GM19035 (cell line): ENCODE measurements around the gene UNC5B.

Source experiments
- ATAC-seq: cut with Tn5 transposase; IDR thresholded peaks from one replicate; pipeline ENCODE4 v1.9.1; 2021; ENCODE audit not compliant: unreplicated experiment

The UNC5B gene

DNA sequence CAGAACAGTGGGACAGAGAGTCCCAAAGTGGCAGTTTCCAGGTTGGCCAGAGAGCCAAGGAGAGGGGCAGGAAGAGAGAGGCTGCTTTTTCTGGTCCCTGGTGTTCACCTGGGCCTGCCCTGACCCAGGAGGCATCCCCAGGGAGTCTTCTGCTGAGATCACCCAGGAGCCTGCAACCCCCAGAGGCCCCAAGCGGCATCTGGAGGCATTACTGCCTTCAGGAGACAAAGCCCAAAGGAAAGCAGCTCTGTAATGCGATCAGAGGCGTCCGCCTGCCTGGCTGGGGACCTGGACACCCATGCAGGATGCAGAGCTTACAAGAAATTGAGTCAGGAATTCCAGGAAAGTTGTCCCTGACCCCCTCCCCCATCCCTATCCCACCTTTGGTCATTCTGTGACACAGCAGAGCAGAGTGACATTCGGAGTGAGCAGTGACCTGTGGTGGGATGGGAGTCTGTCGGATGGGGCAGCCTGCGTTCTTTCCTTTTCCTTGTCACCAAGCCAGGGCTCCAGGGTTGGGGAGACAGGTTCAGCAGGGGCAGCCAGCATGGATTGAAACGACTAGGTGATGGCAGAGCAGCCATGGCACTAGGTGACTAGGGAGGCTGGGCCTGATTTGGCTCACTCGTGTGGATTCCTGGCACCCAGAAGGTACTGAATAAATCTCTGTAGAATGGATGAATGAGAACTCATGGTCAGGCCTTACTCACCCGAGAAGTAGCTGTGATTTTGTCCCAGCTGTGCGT lies 10.4 kb downstream of the UNC5B start:
- no peak for ATAC-seq

DNA sequence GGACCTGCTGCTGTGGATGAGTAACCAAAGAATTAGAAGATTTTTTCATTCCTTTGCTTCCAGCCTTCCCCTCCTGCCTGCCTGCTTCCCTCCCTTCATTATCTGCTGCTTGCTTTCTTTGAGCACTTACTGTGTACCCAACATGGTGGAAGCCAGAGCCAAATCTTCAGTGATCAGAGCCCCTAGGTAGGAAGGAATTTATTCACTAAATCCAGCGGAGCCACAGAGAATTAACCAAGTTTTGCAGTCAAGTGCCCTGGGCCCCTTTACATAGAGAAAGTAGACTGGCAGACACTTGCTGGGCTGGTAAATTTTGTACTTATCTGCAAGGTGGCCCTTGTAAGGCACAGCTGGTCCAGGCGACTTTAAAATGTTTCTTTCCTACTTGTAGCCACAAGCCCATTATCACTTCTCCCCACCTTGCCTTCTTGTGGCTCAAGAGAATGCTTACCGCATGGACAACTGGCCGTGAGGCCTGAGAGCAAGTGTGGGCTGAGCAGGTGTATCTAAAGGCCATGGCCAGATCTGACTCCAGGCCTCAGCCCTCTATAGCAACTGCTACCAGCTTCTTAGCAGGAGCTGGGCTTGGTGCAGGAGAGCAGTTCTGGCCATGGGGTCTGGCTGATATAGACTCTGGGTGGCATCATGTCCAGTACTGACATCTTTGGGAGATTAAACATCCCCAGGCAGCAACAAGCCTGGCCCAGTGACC lies 11.1 kb downstream of the UNC5B start:
- ATAC-seq: no peak

DNA sequence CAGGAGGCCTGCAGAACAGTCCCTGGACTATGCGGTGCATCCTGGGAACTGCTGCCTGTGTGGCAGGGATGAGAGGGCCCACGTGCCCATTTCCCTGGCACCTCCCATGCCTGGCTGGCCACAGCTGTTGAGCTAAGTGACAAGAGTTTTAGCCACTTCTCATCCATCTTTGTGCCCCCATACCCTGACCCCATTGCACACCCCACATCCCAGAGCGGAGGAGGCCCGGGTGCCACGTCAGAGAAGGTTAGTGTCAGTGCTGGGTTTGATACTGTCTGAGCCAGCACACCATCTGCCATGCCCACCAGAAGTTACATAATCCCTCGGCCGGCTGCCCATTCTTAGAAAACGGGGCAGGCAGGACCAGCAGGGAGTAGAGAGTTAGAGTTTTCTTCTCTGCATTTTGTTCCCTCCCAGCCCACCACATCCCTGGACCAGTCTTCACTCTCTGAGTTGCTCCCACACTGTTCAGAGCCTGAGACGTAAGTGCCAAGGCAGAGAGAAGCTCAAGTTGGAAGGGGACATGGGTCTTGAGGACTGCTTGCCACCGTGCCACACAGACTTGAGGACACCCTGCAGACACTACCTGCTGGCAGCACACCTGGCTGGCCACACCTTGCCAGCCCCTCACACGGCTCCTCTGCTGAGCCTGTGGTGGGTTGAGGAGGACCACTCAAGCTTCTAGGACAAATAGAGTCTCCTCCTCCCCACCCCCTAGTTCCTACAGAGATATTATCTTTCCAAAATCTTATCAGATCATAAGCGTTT lies 13.1 kb downstream of the UNC5B start:
- ATAC-seq: no peak

DNA sequence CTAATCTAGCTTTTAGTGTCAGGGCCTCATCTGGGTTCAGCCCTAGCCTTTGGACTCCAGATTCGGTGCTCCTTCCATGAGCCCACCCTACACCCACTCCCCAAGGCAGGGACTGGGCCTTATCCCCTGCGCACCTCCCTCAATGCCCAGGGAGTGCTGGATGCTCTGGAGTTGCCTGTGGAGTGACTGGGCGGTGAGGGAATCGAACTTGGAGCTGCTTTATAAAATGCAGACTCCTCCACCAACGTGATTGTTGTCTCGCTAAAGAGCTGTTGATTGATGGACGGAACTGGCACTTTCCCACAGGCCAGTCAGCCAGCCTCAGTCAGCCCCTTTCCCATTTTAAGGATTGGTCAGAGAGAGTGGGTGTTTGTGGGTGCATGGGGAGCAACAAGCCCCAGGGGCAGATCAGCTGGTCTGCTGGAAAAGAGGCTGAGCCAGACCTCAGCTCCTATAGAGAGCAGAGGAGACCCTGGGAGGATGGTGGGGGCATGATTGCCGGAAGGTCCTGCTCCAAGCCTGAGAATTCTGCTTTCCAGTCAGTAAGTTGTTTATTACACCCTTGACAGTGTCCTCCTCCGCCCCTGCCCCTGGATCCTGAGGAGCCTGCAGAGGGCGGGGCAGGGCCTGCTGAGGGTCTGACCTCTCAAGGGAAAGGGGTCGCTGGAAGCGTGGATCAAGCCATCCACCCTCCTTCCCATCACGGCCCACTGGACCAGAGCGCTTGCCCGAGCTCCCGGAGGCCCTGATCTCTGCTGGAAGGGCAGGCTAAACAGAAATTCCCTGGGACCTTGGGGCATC lies 16.7 kb downstream of the UNC5B start:
- no peak for ATAC-seq

DNA sequence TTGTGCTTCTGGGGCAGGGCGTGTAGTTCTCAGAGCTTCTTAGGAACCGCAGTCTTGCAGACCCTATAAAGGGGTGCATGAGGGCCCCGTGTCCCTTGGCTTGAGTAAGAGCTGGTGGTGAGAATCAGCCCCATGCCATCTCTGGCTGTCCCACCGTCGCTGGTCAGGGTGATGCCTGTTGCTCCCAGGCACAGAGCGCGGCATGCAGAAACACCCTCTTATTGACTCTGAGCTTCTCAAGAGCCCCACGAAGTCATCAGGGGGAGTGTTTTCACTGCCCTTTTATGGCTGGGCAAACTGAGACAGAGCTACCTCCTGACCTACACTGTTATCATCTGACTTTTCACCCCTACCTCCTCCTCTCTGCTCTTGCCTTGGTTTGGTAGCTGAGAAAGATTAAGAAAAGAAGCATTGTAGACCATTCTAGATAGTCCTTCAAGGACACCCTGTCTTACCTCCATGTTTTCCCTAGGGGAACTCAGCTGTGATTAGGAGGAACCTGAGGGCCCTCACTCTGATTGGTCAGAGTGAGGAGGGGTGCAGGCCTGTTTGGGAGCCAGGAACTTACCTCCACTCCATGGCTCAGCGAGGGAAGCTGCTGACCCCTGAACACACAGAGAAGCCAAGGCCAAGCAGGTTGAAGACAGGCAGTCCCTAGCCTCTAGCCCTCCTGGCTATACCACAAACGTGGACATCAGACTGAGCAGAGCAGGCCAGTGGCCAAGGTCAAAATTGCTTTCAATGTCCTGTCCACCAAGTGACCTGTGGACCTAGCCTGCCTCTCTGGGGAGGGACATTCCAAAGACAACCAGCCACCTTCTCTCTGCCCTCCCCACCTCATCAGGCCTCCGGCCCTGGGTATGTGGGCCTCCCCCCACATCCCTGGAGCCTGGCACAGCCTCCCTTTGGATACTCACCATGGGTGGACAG lies 17.6 kb downstream of the UNC5B start:
- no peak for ATAC-seq

DNA sequence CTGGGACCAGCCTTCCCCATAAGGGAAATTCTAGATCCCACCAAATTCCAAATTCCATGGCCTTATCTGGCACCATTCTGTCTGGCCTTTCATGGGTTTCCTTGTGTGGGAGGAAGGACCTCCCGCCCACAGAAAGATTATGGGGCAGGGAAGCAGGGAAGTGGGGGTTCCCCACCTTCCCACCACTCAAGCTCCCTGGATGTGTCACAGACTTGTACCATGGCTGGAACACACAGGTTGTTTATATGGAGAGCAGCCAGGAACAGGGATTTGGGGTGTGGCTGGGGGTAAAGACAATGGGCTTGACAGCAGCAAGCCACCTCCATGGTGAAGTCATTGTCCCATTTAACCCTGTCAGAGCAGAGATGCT lies 18.3 kb downstream of the UNC5B start:
- no peak for ATAC-seq

DNA sequence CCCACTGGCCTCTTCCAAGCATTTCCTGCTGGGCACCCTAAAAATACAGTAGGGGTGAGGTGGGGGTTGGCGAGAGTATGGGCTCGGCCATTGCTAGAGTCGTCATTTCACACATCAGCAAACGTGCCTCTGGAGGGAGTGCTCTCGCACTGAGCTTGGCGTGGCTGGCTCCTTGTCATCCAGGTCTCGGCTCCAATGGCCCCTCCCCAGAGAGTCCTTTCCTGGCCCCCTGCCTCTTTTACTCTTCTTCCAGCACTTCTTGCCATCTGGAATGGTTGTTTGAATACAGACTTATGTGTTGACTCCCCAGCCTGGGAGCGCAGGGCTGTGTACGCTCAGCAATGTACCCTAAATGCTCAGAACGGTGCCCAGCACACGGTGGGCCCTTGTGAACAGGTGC lies 18.8 kb downstream of the UNC5B start:
- no peak for ATAC-seq

DNA sequence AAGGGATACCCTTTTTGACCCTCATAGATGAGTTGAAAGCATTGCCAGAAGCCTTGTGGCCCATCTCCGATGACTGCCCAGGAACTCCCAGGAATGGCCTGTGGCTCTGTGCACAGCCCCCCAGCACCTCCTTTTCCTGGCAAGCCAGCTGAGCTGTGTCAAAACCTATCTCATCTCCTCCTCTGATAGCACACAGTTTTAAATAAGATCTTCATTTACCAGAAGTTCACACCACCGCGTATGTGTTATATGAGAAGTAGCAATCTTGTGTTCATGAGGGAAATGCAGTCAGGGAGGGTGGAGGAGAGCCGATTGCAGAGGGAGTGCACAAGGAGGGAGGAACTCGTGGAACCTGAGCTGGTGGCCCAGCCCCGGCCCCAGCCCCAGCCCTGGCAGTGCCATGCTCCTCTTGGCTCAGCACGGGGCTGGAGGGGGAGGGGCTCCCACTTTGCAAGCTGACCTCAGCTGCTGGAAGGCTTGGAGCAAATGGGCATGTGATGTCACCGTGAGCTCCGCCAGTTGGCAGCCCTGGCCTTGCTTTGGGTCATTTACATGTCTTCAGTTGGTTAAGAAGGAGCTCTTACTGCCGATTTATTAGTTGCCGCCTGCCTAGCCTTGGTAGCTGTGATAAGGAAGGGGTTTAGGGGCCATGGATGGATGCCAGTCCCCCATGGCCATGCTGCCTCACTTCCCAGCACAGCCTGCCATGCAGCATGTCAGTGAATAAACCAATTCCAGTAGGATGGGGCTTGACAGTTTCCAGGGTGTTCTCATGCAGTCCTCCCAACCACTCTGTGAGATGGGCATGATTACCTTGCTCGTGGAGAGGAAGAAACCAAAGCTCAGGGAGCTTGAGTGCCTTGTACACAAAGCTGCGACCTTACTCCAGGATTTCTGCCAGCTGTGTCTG lies 20.0 kb downstream of the UNC5B start:
- ATAC-seq: no peak

DNA sequence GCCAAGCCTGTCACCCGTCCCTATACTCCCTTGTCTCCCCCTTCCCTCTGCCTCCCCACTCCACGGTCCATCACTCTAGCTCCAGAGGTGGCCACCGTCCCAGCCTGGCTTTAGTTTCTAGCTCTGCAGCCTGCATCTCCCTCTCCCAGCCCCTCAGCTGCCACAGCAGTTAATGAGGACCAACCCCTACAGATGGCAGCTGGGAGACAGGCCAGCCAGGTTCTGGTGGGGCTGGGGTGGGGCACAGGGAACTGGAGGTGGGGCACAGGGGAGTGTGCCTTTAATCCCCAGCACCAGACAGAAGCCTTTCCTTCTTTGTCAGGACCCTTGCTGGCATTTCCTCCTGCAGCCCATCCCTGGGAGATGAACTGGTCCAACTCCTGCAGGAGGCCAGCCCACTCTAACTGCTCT lies 21.1 kb downstream of the UNC5B start:
- ATAC-seq: no peak

DNA sequence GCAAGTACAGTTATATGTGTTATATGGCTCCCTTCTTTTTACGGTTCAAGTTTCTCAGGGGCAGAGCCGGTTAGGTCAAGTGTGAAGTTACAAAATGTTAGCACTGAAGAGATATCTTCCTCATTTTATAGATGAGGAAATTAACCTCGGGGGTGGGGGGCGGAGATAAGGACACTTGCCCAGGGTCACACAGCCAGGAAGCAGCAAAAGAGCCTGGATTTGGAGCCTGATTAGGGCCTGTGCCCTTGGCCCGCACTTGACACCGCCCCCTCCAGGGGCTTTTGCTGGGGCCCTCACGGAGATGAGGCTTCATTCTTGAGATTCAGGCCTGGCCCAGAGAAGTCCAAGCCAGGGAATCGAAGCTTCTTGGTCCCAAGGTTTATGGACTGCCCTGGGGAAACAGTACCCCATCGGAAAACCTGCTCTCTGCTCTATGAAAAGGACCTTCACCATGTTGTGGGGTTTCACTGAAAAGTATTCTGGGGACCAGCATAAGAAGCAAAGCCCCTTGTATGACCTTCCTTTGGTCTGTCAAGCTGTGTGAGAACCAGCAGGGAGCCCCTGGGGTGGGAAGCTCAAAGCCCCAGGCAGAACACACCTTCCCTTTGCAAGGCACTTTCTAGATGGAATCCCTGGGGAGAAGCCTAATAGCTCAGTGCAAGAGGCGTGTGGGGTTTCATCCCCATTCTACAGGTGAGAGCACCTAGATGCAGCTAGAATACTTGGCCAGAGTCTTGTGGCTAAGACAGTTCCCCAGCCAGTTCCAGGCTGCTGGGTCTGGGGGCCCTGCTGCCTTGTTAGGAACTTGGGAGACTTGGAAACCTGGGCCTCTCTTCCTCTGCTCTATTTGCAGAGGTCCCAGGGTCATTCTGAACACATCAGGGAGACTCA lies 21.9 kb downstream of the UNC5B start:
- ATAC-seq: no peak

DNA sequence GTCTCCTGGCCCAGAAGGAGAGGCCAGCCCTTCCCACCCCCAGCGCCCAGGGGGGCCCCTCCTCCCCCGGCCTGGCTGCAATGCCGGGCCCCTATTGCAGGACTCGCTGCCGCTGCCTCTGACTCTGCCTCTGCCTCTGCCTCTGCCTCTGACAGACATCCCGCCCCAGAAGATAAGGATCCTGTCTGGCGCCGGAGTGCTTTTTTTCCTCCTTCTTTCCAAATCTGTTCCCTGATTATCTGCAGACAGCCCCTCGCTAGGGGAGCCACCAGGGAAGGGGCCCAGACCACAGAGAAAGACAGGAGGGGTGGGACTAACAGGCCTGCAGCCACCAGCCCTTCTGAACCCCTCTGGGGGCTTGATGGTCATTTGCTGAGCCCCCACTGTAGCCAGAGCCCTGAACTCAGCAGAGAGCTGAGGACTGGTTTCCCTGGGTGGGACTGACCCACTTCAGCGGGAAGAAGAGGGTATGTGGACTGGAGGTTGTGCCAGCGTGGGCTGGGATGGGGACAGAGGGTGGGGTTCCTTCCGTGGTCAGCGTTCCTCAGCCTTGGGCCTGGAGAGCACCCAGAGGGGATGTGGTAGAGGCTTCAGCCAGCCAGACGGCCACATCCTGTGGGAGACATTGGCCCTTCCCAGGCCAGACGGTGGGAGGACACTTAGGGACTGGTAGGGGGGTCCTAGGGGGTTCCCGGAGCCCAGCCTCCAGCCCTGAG lies 22.8 kb downstream of the UNC5B start:
- ATAC-seq: no peak

DNA sequence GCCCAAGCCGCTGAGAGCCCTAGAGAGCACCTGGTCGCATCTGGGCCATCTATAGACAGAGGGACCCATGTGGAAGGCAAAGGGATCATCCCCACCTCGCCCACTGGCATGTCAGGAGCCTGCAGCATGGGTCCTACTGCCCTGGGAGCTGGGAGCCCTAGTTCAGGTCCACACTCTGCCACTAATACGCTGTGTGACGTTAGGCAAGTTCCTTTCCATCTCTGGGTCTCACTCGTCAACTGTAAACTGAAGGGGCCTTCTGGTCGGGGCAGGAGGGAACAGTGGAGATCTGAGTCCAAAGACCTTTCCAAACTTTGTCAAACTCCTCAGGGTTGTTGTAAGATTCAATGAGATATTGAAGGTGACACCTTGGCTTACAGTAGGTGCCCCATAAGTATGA lies 23.4 kb downstream of the UNC5B start:
- ATAC-seq: no peak

DNA sequence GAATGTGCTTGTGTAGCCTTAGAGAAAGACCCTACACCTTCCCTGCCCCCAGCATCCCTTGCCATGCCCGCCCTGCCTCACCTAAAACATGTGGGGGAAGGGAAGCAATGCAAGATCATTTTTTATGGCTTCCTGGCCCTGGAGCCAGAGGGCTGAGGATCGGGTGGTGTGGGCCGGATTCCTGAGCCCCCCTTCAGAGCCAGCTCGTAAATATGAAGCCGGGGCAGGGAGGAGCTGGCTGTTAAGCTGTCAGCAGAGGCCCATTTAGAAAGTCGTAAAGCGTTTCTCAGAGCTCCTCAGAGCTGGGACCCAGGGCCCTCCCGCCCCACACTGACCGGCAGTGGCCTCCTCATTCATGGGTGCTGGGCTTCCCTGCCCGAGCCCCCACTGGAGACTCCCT lies 23.9 kb downstream of the UNC5B start:
- ATAC-seq: no peak

DNA sequence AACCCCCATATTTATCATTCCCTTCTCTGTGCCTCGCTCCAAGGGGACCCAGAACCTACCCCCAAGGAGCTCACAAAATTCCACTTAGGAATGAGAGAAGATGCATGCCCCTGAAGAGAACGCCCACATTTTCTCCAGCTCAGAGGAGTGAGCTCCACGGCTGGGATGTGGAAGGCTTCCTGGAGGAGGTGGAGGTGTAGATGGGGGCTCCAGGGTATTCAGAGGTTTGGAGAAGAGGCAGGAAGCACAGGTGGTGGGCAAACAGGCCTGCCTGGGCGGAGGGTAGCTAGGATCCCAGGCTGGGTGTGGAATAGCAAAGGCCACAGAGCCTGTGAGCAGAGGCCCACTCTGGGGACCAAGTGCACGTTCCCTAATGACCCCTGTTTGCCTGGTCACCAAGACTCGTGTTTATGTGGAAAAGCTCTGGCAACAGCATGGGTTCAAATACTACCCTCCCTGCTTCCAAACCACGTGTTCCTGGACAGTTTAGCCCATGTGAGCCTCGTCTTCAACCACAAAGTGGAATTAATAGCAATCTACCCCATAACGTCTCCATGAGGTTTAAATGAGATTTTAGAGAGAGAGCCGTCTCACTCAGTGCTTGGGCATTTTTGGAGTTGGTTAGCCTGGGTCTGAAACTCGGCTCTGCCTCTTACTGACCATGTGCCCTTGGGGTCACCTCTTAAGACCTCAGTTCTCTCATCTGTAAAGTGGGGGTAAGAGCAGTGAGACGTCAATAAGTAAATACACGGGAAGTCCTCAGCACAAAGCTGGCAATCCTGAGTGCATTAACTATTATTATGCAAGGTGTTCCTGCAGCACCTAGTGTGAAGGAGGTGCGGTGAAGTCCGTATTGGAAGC lies 24.7 kb downstream of the UNC5B start:
- ATAC-seq: no peak

DNA sequence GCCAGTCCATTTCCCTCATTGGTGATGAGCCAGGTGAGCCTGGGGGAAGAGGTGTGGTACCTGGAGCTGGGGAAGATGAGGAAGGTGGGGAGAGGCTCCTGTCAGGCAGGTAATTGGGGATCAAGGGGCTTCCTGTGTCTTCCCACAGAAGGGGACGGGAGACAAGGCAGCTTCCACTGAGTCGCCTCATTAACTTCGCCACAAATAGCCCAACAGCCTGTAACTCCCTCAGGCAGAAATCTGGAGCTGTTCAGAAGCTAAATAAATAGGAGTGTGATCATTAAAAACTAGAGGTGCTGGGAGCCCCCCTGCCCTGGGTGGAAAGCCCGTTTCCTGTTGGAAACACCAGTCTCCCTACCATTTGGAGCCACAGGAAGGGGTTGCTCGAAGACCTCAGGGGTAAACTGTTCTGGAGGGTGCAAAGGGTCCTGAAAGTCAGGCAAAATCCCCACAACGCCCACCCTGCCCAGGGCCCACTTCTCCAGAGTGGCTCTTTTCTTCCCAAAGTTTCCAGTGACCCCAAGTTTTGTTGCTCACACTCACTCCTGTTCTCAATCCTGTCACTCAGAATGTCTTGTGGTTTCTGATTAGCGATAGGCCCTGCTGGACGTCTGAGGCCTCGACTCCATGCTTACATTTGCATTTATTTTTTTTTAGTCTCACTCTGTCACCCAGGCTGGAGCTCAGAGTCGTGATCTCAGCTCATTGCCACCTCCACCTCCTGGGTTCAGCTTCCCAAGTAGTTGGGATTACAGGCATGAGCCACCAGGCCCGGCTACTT lies 25.7 kb downstream of the UNC5B start:
- ATAC-seq: no peak

DNA sequence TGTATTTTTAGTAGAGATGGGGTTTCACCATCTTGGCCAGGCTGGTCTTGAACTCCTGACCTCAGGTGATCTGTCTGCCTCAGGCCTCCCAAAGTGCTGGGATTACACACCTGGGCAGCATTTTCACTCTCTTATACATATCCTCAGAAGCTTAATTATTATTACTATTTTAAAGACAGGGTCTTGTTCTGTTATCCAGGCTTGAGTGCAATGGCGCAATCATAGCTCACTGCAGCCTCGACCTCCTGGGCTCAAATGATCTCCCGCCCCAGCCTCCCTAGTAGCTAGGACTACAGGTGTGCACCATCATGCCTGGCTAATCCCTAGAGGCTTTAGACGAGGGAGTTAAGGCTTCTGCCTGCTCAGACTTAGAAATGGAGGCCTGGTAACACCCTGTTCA lies 26.3 kb downstream of the UNC5B start:
- ATAC-seq: no peak
